Measurements from ENCODE around the gene NKIRAS1. TPM values are rescaled to one million over a fixed set of nuclear protein-coding genes. Genes with fewer than 3 reads are reported as not detected.
A peak's percentile ranks its signal among the peaks of the same experiment; 100 is the strongest.

Gene NKIRAS1
- total RNA-seq, 6 experiments from 2014 or later: 10.9 to 13.5 (median 11.6) TPM

- Mint-ChIP-seq H3K4me3 (no peak overlapping the region), H3K9me3 (no peaks in the 10 kb centered on the region), H3K4me1 (ENCODE audit: low read depth) (peaks cover 55% of the 10 kb centered on the region), H3K27me3 (ENCODE audit: insufficient read depth) (peaks cover 3% of the 10 kb centered on the region; the same call in 1 of the 2 replicates), H3K27ac (no peak overlapping the region), H3K36me3 (ENCODE audit: low read depth) (peaks cover 36% of the 10 kb centered on the region)
- TF ChIP-seq CTCF (IDR thresholded peaks at IDR 0.05): no peak
- DNase-seq: no peak
Measured at GRCh38 chr3:23952646-23953045, 35.9 kb upstream of the NKIRAS1 start.

- H3K4me3 Mint-ChIP-seq: no peak overlapping the region; the same call in 1 of the 2 replicates
Measured at GRCh38 chr3:23950293-23950692, 33.5 kb upstream of the NKIRAS1 start.

GRCh38 chr3:23949784-23950183, 33.0 kb upstream of the NKIRAS1 start:
- TF ChIP-seq CTCF (IDR thresholded peaks at IDR 0.05): no peak
- DNase-seq: no peak
- Mint-ChIP-seq H3K27me3 (ENCODE audit: insufficient read depth) (peaks cover 4% of the 10 kb centered on the region; the same call in 1 of the 2 replicates), H3K27ac (peak overlapping the region; percentile 63), H3K9me3 (no peaks in the 10 kb centered on the region), H3K4me3 (no peak overlapping the region; the same call in 1 of the 2 replicates), H3K4me1 (ENCODE audit: low read depth) (peaks cover 63% of the 10 kb centered on the region), H3K36me3 (ENCODE audit: low read depth) (peaks cover 21% of the 10 kb centered on the region)

More at GRCh38 chr3:23950293-23950692, 33.5 kb upstream of the NKIRAS1 start:
- Mint-ChIP-seq H3K9me3 (no peaks in the 10 kb centered on the region), H3K27me3 (ENCODE audit: insufficient read depth) (peaks cover 4% of the 10 kb centered on the region; the same call in 1 of the 2 replicates), H3K27ac (no peak overlapping the region), H3K36me3 (ENCODE audit: low read depth) (peaks cover 23% of the 10 kb centered on the region), H3K4me1 (ENCODE audit: low read depth) (peaks cover 63% of the 10 kb centered on the region)
- no peak for TF ChIP-seq CTCF (IDR thresholded peaks at IDR 0.05)
- DNase-seq: no peak

GRCh38 chr3:23948761-23949160, 32.0 kb upstream of the NKIRAS1 start:
- no peak for TF ChIP-seq CTCF (IDR thresholded peaks at IDR 0.05)
- Mint-ChIP-seq H3K27me3 (ENCODE audit: insufficient read depth) (peaks cover 4% of the 10 kb centered on the region; the same call in 1 of the 2 replicates), H3K36me3 (ENCODE audit: low read depth) (peaks cover 17% of the 10 kb centered on the region), H3K27ac (no peak overlapping the region), H3K9me3 (no peaks in the 10 kb centered on the region), H3K4me3 (no peak overlapping the region), H3K4me1 (ENCODE audit: low read depth) (peaks cover 71% of the 10 kb centered on the region)
- peak; percentile 30 for DNase-seq

GRCh38 chr3:23945913-23946687, 29.3 kb upstream of the NKIRAS1 start:
- peak; percentile 93 for DNase-seq
- Mint-ChIP-seq H3K4me1 (ENCODE audit: low read depth) (peaks cover 54% of the 10 kb centered on the region), H3K27me3 (ENCODE audit: insufficient read depth) (peaks cover 2% of the 10 kb centered on the region; the same call in 1 of the 2 replicates), H3K4me3 (peak overlapping the region; percentile 86), H3K27ac (peak overlapping the region; percentile 98), H3K36me3 (ENCODE audit: low read depth) (peaks cover 9% of the 10 kb centered on the region), H3K9me3 (no peaks in the 10 kb centered on the region)
- no peak for TF ChIP-seq CTCF (IDR thresholded peaks at IDR 0.05)
